HepG2 (cell line): ENCODE measurements around the gene C10orf90. TPM values are rescaled to one million over a fixed set of nuclear protein-coding genes. Genes with fewer than 3 reads are reported as not detected.

Experiments
- ATAC-seq: fragments of 200-7000 bp; cut with Tn5 transposase; 3 replicates; pipeline ENCODE4 v1.9.1; 2020; ENCODE audit warnings: mild to moderate bottlenecking, moderate library complexity
- BruUV-seq: library from RNA; stranded (reverse); fragments of 400-500 nt; replicated peaks from 2 replicates; lab custom pipeline; 2021; lab: Mats Ljungman, UMichigan
- CTCF ChIA-PET: fragments of 300-600 bp; formaldehyde crosslinking; extraction: SDS; loops from one replicate; lab custom pipeline; 2021; ENCODE audit warnings: low total read pairs, inconsistent platforms, low intra/inter-chr PET ratio; lab: Yijun Ruan, JAX
- POLR2A ChIA-PET: fragments of 350-600 bp; sonication (Branson Sonifier 250); formaldehyde crosslinking; loops from one replicate; lab custom pipeline; 2020; ENCODE audit warnings: antibody characterized with exemption, inconsistent platforms; lab: Yijun Ruan, JAX
- DNase-seq: peaks from one replicate; pipeline ENCODE4 v3.0.0-alpha.2; 2015; ENCODE audit warnings: low spot score
- FAIRE-seq: peaks from 3 replicates; lab custom pipeline; 2011; peaks lifted over from hg19 to GRCh38; lab: Jason Lieb, UNC
- H2AFZ ChIP-seq: one replicate; pipeline ENCODE4 v1.6.1; 2011; ENCODE audit warnings: low read length, inconsistent platforms
- H3K27ac ChIP-seq: fragments of 300-600 bp; 3 replicates; pipeline ENCODE4 v1.8.0; 2011; ENCODE audit warnings: mixed run types, mild to moderate bottlenecking, mixed read lengths, low read length, inconsistent platforms; ENCODE audit not compliant: insufficient read depth; ENCODE audit errors: extremely low read length
- H3K27me3 ChIP-seq, 2 experiments: fragments of 200-600 bp in 1 of 2; 2 replicates in 1 of 2; 3 replicates in 1 of 2; pipeline versions ENCODE4 v1.6.0 to v1.8.0; 2011; ENCODE audit warnings: low read length in 2 of 2, mild to moderate bottlenecking in 2 of 2, moderate library complexity in 2 of 2, inconsistent platforms in 1 of 2; ENCODE audit not compliant: insufficient read depth in 2 of 2, control insufficient read depth in 1 of 2
- H3K36me3 ChIP-seq, 2 experiments: fragments of 200-600 bp in 1 of 2; replicated peaks in 1 of 2; 2 replicates in 1 of 2; 3 replicates in 1 of 2; pipeline versions ENCODE4 v1.5.1 to v1.8.0; 2011; ENCODE audit warnings: low read length in 2 of 2, inconsistent platforms in 1 of 2; ENCODE audit not compliant: insufficient read depth in 2 of 2, control insufficient read depth in 1 of 2
- H3K4me1 ChIP-seq: 2 replicates; pipeline ENCODE4 v1.5.1; 2012; ENCODE audit warnings: low read length, inconsistent platforms; ENCODE audit not compliant: insufficient read depth
- H3K4me2 ChIP-seq: 2 replicates; pipeline ENCODE4 v1.6.0; 2011; ENCODE audit warnings: low read depth, low read length, inconsistent platforms
- H3K4me3 ChIP-seq, 3 experiments: fragments of 200-600 bp in 1 of 3; sonication (generic), shearing (Covaris generic) in 1 of 3; replicated peaks in 1 of 3; 2 replicates each; pipeline ENCODE4 v1.5.1; 2011 to 2016; ENCODE audit warnings: low read length in 3 of 3, inconsistent platforms in 2 of 3, low read depth in 2 of 3, mild to moderate bottlenecking in 2 of 3, control low read depth in 1 of 3, mixed read lengths in 1 of 3; ENCODE audit not compliant: insufficient read depth in 1 of 3
- H3K79me2 ChIP-seq: one replicate; pipeline ENCODE4 v1.6.1; 2011; ENCODE audit warnings: low read length, inconsistent platforms; ENCODE audit not compliant: insufficient read depth
- H3K9ac ChIP-seq: 2 replicates; pipeline ENCODE4 v1.6.0; 2011; ENCODE audit warnings: mild to moderate bottlenecking, low read depth, low read length, inconsistent platforms; ENCODE audit not compliant: insufficient read depth
- H3K9me3 ChIP-seq: 2 replicates; pipeline ENCODE4 v1.5.1; 2012; ENCODE audit warnings: mild to moderate bottlenecking, low read length
- H4K20me1 ChIP-seq: 2 replicates; pipeline ENCODE4 v1.6.0; 2011; ENCODE audit warnings: inconsistent platforms, mild to moderate bottlenecking, low read length, moderate library complexity; ENCODE audit not compliant: insufficient read depth
- BHLHE40 ChIP-seq: IDR thresholded peaks from 2 replicates; pipeline ENCODE4 v1.6.1; 2011; ENCODE audit warnings: low read length, improper control_type of control experiment
- GTF3A ChIP-seq: sonication (generic); formaldehyde crosslinking; conservative IDR thresholded peaks from 2 replicates; pipeline ENCODE4 v1.4.0; 2020; ENCODE audit warnings: mild to moderate bottlenecking, missing genetic modification reagents
- HNRNPLL ChIP-seq: fragments of 200-400 bp; formaldehyde crosslinking; IDR thresholded peaks from 2 replicates; pipeline ENCODE4 v1.6.1; 2017; ENCODE audit warnings: mild to moderate bottlenecking, low read depth, low read length; ENCODE audit not compliant: poor library complexity, severe bottlenecking
- MXD1 ChIP-seq: sonication (generic); formaldehyde crosslinking; IDR thresholded peaks from 2 replicates; pipeline ENCODE4 v1.4.0; 2020; ENCODE audit warnings: mild to moderate bottlenecking, missing genetic modification reagents
- SCMH1 ChIP-seq: sonication (generic); formaldehyde crosslinking; IDR thresholded peaks from 2 replicates; pipeline ENCODE4 v1.9.0; 2021; ENCODE audit warnings: missing genetic modification reagents, mild to moderate bottlenecking, borderline replicate concordance
- XBP1 ChIP-seq: sonication (generic); formaldehyde crosslinking; IDR thresholded peaks from 2 replicates; pipeline ENCODE4 v1.5.0; 2020; ENCODE audit warnings: missing genetic modification reagents
- ZBTB7B ChIP-seq: sonication (generic); formaldehyde crosslinking; IDR thresholded peaks from 2 replicates; pipeline ENCODE4 v1.4.0; 2020; ENCODE audit warnings: missing genetic modification reagents
- ZNF556 ChIP-seq: sonication (generic); formaldehyde crosslinking; IDR thresholded peaks from 2 replicates; pipeline ENCODE4 v1.4.0; 2020; ENCODE audit warnings: mild to moderate bottlenecking, missing genetic modification reagents, borderline replicate concordance
- WGBS: methylation state at CpG from one replicate; pipeline ENCODE4 v1.1.6; 2017; ENCODE audit warnings: low lambda C conversion rate; 5-methylcytosine and 5-hydroxymethylcytosine counted together
- in situ Hi-C: cut with HindIII; loops from 2 replicates; pipeline ENCODE4 v1.10.0; 2017; ENCODE audit warnings: low pct_unique_long_range_greater_than_20kb; ENCODE audit not compliant: extremely low pct_ligation_motif_present
- intact Hi-C: fragments of 100-400 bp; cut with micrococcal nuclease; formaldehyde crosslinking; loops from one replicate; pipeline ENCODE4 v1.10.0; 2022; ENCODE audit not compliant: unreplicated experiment
- polyA plus RNA-seq, 8 experiments: library from polyadenylated mRNA; depleted of rRNA in 3 of 8; stranded (reverse) in 7 of 8; unstranded in 1 of 8; fragments of >200 nt; fragmentation: Illumina TruSeq in 4 of 8; extraction: Trizol in 4 of 8; gene quantifications; 2 replicates each; pipeline versions ENCODE4 v1.2.1 to v1.2.3, GENCODE V29; 2011 to 2016; ENCODE audit warnings: low read depth in 4 of 8, missing spikeins in 1 of 8, mixed read lengths in 1 of 8; ENCODE audit not compliant: insufficient read depth in 1 of 8
- total RNA-seq, 5 experiments: library from RNA; depleted of rRNA; stranded (reverse); fragments of >200 nt; fragmentation: Illumina TruSeq; extraction: Trizol; gene quantifications; 2 replicates each; pipeline ENCODE4 v1.2.3, GENCODE V29; 2016; ENCODE audit warnings: low read depth in 1 of 5
- TF ChIP-seq, protein P1 (sequence below): IDR thresholded peaks from 2 replicates; pipeline ENCODE4 v1.6.1; 2016; ENCODE audit warnings: missing compliant biosample characterization, missing genetic modification reagents, borderline replicate concordance
- TF ChIP-seq, protein P2 (sequence below): IDR thresholded peaks from 2 replicates; pipeline ENCODE4 v1.6.1; 2016; ENCODE audit warnings: missing biosample characterization, missing genetic modification reagents, low read depth
- TF ChIP-seq, protein P3 (sequence below): sonication (generic); formaldehyde crosslinking; IDR thresholded peaks from 2 replicates; pipeline ENCODE4 v1.8.1; 2023; ENCODE audit warnings: mild to moderate bottlenecking, missing genetic modification reagents

The C10orf90 gene
- total and polyA plus RNA-seq, 2 of the 13 experiments (the other 11 are each of a cell fraction or from before 2014, with no cell fraction given) = not detected

DNA sequence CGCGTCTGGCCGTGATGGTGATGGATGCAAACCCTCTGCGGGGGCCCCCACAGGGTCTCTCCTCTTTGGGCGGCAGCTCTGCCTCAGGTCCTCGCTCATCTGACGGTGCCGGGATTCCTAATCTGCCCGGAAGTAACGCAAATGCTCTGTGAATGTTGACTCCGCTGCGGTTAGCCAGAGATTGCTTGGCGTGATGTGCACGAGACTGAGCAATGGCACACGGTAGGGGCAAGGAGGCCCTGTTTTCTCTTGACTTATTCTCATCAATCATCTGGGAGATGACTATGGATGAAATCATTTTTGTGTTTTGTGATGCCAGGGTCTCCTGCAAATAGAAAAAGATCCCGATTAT is 165.8 kb downstream of the C10orf90 start:
- DNase-seq (no peak), ATAC-seq (no peak; the same call in 2 of the 3 replicates), FAIRE-seq (no peak)
- Histone ChIP-seq H4K20me1 (no peaks in the 10 kb centered on the region), H3K4me3 (no peak overlapping the region), H3K27ac (no peak overlapping the region), H3K4me2 (no peak overlapping the region), H3K9ac (no peak overlapping the region), H2AFZ (no peak overlapping the region), H3K79me2 (no peaks in the 10 kb centered on the region), H3K27me3 (peaks cover 2 to 3% of the 10 kb centered on the region in 2 experiments; a peak in 2 of 5 replicates), H3K9me3 (no peaks in the 10 kb centered on the region), H3K36me3 (no peaks in the 10 kb centered on the region), H3K4me1 (no peaks in the 10 kb centered on the region)
- CTCF ChIA-PET = interaction anchor here (1.1 to 1.9 kb wide), 3 partner anchors 522 to 636 kb away, joined by 4 to 16 read pairs (median 6); no protein-coding TSS in a partner anchor
- POLR2A ChIA-PET = no interaction called here
- BruUV-seq = no TSS peak
- TF ChIP-seq HNRNPLL (peak; percentile 84), BHLHE40 (0 out of 2 replicates have a peak, but pooled peaks have one; percentile 25), GTF3A (CRISPR knock-in tag) (no peak), ZNF556 (CRISPR knock-in tag) (no peak), MXD1 (CRISPR knock-in tag) (no peak), SCMH1 (CRISPR knock-in tag) (no peak), ZBTB7B (CRISPR knock-in tag) (no peak), XBP1 (no peak)
- TF ChIP-seq, protein P1, sequence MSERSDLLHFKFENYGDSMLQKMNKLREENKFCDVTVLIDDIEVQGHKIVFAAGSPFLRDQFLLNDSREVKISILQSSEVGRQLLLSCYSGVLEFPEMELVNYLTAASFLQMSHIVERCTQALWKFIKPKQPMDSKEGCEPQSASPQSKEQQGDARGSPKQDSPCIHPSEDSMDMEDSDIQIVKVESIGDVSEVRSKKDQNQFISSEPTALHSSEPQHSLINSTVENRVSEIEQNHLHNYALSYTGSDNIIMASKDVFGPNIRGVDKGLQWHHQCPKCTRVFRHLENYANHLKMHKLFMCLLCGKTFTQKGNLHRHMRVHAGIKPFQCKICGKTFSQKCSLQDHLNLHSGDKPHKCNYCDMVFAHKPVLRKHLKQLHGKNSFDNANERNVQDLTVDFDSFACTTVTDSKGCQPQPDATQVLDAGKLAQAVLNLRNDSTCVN (CRISPR knock-in tag) = no peak
- TF ChIP-seq, protein P2, sequence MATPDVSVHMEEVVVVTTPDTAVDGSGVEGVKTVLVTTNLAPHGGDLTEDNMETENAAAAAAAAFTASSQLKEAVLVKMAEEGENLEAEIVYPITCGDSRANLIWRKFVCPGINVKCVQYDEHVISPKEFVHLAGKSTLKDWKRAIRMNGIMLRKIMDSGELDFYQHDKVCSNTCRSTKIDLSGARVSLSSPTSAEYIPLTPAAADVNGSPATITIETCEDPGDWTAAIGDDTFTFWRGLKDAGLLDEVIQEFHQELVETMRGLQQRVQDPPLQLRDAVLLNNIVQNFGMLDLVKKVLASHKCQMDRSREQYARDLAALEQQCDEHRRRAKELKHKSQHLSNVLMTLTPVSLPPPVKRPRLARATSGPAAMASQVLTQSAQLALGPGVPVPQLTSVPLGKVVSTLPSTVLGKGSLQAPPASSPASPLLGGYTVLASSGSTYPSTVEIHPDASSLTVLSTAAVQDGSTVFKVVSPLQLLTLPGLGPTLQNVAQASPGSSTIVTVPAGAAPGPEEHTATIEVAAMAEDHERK = no peak
- TF ChIP-seq, protein P3, sequence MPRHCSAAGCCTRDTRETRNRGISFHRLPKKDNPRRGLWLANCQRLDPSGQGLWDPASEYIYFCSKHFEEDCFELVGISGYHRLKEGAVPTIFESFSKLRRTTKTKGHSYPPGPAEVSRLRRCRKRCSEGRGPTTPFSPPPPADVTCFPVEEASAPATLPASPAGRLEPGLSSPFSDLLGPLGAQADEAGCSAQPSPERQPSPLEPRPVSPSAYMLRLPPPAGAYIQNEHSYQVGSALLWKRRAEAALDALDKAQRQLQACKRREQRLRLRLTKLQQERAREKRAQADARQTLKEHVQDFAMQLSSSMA (CRISPR knock-in tag) = no peak
- intact Hi-C loops = no loop called here
- in situ Hi-C loops = loop anchor here (5.0 kb wide), 1 partner anchor 512 kb away; no protein-coding TSS in a partner anchor
- WGBS = 8% methylated on average over 3 of the region's 16 CpGs
